ENCODE measurements around the gene PCBP1.
"Not testable (repeated sequence)": the region's sequence is repeated elsewhere in the genome, so short reads cannot be mapped to it uniquely, and the experiment has no call there.

PCBP1 gene

DNA sequence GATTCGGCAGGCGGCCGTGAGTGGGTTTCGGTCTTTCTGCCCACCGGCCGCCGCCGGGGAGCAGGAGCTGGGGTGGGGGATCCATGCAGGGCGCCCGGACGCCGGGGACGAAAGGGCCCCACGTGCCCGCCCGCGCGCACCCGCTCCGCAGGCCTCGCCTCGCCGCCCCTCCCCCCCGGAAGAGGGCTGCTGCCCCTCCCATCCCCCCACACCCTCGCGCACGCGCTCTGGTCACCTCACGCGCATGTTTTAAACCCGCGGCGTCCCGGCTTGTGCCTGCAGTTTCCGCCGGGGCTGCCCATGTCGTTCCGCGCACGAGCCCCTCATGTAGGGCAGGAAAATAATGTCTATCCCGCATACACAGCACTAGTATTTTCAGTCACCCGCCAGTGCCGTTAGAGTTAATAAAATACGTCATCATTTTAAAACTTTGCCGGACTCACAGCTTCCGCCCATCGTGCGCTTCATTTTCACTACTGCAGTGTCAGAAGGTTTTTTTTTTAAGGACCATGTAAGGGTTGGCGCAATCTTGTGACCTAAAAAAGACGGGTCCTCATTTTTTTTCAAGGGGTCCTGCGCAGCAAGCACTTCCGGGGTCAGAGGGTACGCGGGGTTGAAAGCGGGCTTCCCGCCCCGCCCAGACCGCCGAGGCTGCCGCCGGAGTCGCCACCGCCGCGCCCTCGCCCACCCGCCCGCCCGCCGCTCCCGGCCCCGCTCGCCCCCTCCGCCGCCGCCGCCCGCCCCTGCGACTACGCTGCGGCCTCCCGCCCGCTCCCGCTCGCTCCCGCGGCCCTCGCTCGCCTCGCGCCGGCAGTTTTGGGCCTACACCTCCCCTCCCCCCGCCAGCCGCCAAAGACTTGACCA is at the start of gene PCBP1:
Gene PCBP1 (plus strand): TSS at position 640 of the 864 bp plus-strand sequence. CDS start 267 bp downstream, outside the sequence.
- DNase-seq, result peak; percentile 81

DNA sequence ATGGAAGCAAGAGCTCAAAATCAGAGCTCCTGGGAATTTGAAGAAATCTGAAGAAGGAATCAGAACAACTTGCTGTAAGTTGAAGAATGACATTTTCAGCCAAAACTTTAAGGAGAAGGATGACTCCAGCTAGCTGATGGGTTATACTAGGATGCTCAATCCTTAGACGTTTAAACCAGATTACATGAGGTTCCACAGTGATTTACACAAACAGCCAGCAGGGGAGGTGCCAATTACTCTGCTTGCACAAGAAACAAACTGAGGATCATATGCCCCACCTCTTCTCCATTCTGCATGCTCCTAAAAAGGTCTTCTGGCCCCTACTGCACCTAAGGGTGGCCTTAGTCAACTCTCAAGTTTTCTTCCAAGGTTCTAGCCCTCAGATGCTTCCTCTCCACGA is 47.9 kb upstream of the PCBP1 start:
- DNase-seq, result no peak

DNA sequence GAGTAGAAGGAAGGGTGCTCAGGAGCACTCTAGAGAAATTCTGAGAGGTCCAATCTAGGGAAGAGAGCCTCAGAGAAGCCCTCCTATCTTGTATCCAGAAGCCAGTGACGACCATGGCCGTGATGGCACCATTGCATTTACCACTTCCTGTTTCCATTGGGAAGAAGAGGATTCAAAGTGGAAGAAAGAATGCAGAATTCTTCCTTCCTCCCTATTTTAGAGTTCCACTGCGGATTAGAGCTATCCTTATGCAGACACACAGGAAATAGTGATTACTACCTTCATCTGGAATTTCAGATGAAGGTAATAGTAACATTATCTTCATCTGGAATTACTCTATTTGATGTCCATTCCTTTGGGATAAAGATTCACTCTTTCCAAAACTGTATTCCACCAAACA is 45.6 kb upstream of the PCBP1 start:
- DNase-seq, result no peak

DNA sequence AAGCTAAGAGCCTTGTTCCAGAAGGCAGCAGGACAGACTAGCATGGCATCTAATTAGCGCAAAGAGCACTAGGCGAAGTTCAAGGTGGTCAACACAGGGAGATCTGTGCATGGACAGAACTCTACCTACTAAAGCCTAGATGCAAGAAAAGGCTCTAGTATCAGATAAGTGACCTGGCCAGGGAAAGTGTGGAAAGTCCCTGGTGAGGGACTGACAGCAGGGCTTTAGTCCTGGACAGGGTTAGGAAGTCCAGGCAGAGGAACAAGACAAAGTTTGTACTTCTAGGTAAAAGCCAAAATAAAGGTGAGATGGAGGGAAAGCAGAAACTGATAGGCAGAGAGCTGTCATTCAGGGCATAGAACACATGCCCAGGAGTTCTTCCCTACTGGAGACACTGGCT is 45.0 kb upstream of the PCBP1 start:
- DNase-seq, result no peak

DNA sequence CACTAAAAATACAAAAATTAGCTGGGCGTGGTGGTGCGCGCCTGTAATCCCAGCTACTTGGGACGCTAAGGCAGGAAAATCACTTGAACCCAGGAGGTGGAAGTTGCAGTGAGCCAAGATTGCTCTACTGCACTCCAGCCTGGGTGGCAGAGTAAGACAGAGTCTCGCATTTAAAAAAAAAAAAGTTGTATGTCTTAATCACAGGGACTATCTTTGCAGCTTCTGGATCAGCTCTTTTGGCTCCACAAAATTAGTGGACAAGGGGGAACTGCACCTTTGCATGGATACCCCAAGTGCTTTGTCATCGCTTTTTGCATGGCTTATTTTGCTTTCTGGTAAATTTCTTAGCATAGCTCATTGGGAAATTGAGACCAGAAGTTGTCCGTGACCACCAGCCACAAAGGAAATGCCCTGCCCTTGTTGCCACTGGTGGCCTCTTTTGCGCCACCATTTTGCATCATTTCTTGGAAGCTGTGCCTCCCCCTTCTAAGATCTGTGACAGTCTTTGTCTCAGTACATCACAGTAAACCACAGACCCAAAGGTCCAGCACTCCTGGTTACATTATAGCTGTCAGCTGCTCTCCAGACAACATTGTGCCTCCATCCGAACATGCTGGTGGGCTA is 43.9 kb upstream of the PCBP1 start:
- DNase-seq, result no peak

DNA sequence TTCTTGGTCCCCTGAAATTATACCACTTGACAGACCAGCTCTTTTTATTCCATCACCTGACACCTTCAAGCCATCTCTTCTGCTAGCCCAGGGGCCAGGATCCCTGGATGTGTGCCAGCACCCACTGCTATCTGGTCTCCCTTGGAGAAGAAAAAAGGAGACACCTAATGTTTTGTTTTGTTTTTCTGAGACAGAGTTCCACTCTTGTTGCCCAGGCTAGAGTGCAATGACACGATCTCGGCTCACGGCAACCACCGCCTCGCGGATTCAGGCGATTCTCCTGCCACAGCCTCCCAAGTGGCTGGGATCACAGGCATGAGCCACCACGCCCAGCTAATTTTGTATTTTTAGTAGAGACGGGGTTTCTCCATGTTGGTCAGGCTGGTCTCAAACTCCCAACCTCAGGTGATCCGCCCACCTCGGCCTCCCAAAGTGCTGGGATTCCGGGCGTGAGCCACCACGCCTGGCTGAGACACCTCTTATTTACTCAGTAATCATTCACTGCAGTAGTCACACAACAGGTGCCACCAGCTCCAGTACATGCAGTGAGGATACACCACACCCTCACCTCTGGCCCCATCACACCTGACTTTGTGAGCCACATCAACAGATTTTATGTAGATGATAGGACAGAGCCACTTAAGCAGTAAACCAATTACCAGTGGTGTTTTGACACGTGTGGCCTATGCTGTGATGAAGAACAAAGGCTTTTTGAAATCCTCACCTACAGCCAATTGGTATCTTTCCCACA is 42.8 kb upstream of the PCBP1 start:
- DNase-seq, result no peak

DNA sequence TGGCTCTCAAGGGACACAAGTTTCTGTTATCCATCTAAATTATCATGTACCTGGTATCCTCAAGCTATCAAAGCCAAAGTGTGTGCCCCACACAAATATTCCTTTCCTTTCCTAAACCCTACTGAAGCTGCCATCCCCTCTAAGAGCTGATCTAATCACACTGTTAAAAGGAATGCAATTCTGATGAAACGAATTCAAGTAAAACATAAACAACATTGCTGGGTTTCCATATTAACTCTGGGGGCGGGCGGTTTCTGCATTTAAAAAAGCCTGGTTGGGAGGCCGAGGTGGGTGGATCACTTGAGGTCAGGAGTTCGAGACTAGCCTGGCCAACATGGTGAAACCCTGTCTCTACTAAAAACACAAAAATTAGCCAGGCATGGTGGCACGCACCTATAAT is 41.9 kb upstream of the PCBP1 start:
- DNase-seq, result no peak

DNA sequence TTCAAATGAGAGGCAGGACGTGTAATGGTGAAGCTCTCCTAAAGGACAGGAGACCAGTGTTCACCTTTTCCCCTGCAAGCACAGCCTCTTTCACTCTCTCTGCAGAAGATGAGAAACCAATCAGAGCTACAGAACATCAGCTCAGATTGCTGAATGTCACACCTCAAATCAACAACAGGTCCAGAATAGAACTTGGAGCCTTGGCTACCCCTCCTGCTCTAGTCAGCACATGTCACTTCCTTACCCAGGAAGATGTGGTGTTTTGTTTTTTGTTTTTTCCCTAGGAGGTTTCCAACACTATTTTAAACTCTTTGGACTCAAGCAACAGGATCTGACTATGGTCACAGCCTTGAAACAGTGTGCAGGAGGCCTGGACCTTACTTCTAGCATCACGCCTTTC is 41.3 kb upstream of the PCBP1 start:
- DNase-seq, result no peak

DNA sequence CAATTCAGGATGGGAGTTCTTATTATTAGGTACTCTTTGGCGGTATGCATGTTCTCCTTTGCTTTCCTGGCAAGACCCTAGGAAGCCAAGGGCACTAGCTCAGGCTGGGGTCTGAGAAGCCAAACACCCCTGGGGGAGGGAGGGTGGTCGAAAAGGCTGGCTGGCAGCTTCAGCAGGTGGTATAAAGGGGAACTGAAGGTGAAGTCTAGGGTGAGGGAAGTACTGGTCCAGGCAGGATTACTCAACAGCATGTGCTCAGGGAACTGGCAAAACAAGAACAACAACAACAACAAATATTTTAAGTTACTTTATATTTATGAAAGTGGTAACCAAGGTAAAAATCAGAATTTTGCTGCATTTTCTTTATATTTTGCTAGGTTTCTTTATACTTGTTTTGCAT is 40.7 kb upstream of the PCBP1 start:
- no peak for DNase-seq

DNA sequence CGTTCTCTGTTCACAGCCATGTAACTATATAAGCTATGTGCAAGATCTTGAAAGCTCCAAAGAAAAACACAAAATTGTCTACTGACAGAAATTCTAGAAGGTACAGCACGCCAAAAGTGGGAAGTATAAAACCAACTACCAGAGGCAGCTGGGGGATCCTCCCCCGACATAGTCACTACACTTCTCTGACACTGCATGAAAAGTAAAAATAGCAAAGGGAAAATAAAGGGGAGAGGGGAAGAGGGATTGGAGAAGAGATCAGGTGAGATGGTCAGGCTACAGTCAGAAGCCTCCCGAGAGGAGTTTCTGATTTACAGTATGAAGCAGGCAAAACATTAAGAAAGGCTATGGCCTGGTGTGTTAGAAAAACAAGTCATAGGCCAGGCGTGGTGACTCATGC is 39.8 kb upstream of the PCBP1 start:
- no peak for DNase-seq

DNA sequence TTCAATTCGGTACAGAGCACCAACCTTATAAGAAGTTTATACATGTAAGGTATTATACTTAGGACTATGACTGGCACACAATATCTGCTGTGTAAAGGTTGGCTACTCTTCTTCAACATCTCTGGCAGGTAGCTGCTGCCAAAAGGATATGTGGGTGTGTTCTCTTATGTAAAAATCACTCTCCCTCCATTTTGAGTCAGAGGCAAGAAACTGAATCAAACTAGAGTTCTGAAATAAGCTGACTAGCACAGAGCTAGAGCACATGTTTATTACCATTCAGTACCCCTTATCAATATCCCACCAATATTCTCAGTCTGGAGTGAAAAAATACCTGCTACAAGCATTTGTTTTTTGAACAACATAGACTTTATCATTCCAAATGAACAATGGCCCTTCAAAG is 38.0 kb upstream of the PCBP1 start:
- no peak for DNase-seq

DNA sequence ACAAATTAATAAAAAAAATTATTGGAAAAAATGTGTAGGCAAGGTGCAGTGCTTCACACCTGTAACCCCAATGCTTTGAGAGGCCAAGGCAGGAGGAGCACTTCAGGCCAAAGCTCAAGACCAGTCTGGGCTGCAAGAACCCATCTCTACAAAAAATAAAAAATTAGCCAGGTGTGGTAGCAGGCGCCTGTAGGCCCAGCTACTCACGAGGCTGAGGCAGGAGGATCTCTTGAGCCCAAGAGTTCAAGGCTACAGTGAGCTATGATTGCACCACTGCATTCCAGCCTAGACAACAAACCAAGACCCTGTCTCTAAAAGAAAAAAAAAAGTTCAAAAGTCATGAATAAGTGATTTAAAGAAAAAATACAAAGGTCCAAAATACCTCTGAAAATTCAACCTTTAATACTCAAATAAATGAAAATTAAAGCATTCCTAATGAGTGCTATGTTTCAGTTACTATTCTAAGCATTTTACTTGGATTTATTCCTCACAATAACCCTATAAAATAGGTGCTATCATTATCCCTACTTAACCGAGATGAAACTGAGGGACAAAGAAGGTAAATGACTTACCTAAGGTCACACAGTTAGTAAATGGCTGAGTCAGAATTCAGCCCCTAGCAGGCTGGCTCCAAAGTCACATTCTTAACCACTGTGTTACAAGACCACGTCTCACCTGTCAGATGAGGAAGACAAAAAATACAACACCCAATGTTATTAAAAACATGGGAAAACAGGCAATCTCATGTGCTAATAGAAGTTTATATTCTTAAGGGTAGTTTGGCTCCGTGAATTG is 36.4 kb upstream of the PCBP1 start:
- DNase-seq, result no peak

DNA sequence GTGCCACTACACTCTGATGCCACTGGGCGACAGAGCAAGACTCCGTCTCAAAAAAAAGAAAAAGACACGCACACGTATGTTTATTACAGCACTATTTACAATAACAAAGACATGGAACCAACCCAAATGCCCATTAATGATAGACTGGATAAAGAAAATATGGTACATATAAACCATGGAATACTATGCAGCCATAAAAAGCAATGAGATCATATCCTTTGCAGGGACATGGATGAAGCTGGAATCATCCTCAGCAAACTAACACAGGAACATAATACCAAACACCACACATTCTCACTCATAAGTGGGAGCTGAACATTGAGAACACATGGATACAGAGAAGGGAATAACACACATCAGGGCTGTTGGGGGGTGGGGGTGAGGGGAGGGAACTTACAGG is 32.0 kb upstream of the PCBP1 start:
- not testable (repeated sequence) for DNase-seq

DNA sequence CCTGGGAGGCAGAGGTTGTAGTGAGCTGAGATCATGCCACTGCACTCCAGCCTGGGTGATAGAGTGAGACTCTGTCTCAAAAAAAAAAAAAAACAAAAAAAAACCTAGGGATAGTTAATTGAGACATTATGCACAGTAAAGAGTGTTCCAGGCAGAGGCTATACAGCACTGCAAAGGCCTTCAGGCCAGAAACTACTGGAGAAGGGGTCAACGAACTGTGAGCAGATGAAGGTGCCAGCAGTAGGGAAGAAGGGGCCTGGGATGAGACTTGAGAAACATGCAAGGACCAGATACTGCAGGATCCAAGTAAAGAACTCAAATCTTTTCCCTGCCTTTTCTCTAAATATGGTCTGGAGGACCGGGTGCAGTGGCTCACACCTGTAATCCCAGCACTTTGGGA is 26.0 kb upstream of the PCBP1 start:
- no peak for DNase-seq

DNA sequence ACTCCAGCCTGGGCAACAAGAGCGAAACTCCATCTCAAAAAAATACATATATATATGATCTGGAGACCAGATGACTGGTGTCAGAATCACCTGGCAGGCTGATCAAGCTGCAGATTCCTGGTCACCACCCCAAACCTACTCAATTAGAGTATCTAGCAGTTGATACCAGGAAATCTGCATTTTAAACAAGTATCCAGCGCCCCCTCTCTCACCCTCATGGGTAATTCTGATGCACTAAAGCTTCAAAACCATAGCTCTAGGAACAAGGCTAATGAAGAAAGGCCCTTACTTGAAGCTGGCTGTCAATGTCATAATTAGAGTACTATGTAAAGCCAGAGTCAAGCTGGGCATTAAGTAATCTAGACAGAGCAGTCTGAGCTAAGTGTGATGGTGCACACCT is 25.0 kb upstream of the PCBP1 start:
- no peak for DNase-seq

DNA sequence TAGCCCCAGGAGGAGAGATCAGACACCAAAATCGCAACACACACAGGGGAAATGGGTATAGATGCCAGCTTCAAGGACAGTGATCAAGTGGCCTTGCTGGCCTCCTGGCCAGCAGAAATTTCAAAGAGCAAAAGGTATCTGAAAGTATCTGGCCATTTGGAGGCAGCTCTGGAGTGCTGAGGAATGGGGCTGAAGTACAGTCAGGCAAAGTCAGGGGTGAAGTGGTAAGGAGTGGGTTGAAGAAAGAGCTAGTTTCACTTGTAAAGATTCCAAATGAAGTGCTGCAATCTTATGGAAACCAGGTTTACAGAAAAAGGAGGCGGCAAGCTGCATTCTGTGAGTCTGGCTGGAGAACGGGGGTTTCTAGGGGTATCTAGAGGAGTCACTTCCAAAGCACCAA is 19.2 kb upstream of the PCBP1 start:
- no peak for DNase-seq

DNA sequence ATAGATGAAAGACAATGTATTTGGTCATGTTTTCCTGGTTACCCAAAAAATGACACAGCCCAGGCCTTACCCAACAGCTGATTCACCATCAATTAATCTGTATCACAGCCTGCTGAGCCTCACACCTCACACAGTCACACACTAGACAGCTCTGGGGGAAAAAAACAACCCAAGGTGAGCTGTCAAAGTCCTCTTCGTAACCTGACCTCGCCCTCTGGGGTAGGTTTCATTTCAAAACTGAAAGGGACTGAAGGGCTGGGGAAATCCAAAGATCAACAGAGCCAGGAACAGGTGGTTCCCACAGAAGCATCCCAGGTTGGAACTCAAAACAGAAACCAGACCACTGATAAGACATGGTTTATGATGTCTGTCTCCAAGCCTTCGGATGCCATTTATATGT is 18.2 kb upstream of the PCBP1 start:
- DNase-seq, result no peak

DNA sequence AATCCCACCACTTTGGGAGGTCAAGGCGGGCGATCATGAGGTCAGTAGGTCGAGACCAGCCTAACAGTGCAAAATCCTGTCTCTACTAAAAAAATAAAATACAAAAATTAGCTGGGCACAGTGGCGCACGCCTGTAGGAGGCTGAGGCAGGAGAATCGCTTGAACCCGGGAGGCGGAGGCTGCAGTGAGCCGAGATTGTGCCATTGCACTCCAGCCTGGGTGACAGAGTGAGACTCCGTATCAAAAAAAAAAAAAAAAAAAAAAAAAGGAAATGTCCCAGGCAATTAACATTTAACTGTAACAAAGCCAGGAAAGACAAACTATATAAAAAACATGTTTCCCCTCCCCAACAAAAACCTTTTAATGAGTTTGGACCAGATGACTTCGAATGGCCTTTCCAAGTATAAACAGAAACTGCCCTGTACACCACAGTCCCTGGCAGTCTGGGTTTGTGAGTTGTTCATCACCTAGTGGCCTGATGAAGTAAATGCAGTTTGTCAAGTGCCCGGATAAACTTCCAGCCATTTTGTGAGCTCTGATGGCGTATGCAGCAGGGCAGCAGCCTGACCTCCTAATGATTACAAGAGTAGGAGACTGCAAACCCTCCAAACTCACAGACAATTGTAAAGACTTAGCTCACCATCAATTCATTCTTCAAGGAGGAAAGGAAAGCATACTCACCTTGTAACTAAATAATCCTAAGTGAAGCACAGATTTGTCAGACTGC is 16.6 kb upstream of the PCBP1 start:
- peak; percentile 73 for DNase-seq

DNA sequence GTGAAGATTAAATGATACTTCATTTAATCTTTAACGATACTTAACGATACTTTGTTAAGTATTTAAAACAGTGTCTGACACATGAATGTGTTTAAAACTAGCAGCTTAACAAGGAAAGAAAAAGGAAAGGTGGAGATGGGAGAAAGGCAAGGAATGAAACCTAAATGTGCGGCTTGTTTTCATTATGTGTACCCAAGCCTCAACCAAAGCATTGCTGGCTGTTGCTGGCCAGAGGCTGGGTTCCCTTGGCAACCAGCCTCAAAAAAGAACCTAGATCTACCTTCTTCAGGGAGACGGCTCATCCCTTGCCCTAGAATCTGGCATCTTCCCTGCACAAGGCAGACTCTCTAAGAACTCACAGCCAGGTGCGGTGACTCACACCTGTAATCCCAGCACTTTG is 13.8 kb upstream of the PCBP1 start:
- no peak for DNase-seq

DNA sequence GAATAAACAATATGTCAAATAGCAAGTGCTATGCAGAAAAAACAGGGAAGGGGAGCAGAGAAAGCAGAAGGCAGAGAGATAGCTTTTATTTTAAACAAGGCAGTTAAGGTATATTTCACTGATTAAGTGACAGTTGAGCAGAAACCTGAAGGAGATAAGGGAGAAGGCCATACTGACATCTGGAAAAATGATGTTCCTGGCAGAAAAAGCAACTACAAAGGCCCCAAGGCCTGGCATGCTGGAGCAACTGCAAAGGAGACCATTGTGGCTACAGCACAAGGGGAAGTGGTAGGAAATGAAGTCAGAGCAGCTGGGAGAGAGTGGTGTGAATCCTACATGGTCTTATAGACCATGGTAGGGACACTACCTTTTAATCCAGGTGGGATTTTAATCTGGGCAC is 8.9 kb upstream of the PCBP1 start:
- no peak for DNase-seq

DNA sequence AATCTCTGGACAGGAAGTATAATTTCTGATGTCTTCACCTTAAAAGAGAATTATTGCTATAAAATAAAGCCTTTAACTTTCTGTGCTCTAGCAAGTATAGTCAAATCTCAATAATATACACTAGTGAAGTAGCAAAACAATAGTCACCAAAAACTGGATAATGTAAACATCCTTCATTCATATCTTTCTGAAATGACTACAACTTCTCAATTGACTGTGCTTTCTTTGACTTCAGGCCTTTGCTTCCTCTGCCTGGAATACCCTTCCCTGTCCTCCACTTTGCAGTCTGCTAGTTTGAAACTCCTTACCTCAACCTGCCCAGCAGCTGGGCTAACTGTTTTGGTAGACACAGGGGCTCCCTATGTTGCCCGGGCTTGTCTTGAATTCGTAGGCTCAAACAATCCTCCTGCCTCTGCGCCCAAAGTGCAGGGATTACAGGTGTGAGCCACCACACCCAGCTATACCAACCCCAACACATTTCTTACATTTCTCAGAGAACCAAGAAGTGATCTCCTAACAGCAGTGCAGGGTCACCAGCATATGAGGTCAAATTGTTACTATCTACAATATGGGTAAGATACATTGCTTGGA is 6.6 kb upstream of the PCBP1 start:
- no peak for DNase-seq

DNA sequence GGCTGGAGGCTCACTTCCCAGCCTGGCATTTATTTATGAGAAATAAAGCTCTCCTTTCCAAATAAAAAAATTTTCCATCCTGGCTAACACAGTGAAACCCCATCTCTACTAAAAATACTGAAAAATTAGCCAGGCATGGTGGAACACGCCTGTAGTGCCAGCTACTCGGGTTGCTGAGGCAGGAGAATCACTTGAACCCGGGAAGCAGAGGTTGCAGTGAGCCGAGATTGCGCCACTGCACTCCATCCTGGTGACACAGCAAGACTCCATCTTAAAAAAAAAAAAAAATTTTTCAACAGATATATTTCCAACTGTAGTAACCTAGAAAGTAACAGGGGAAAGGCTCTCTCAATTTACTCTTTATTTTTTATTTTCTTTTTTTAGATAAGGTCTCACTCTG is 6.1 kb upstream of the PCBP1 start:
- no peak for DNase-seq

All from DMS153 (cell line).